MG63 (cell line): Measurements from ENCODE around the gene TSPO2. TPM values are rescaled to one million over a fixed set of nuclear protein-coding genes. Genes with fewer than 3 reads are reported as not detected.
A peak's percentile ranks its signal among the peaks of the same experiment; 100 is the strongest.

Experiments used
- DNase-seq: peaks from one replicate; pipeline ENCODE4 v3.0.0-alpha.2; 2020
- H3K27me3 ChIP-seq: fragments of 250-450 bp; sonication (Bioruptor Pico); 2 replicates; pipeline ENCODE4 v1.5.1; 2020; ENCODE audit warnings: mild to moderate bottlenecking, moderate library complexity
- H3K36me3 ChIP-seq: fragments of 250-450 bp; sonication (Bioruptor Pico); 2 replicates; pipeline ENCODE4 v1.5.1; 2020; ENCODE audit warnings: mild to moderate bottlenecking, moderate library complexity
- H3K4me3 ChIP-seq: fragments of 250-450 bp; sonication (Bioruptor Pico); 2 replicates; pipeline ENCODE4 v1.5.1; 2020; ENCODE audit warnings: mild to moderate bottlenecking, moderate library complexity
- H3K9me3 ChIP-seq: fragments of 250-450 bp; sonication (Bioruptor Pico); 2 replicates; pipeline ENCODE4 v1.5.1; 2020; ENCODE audit warnings: mild to moderate bottlenecking, moderate library complexity
- total RNA-seq: library from RNA; depleted of rRNA; stranded (reverse); fragments of >200 nt; shearing (Covaris generic); gene quantifications from 2 replicates; pipeline ENCODE4 v1.2.3, GENCODE V29; 2014; ENCODE audit warnings: low replicate concordance; rRNA removed

The TSPO2 gene
- total RNA-seq, 1 experiment from 2014 or later, result not detected

DNA sequence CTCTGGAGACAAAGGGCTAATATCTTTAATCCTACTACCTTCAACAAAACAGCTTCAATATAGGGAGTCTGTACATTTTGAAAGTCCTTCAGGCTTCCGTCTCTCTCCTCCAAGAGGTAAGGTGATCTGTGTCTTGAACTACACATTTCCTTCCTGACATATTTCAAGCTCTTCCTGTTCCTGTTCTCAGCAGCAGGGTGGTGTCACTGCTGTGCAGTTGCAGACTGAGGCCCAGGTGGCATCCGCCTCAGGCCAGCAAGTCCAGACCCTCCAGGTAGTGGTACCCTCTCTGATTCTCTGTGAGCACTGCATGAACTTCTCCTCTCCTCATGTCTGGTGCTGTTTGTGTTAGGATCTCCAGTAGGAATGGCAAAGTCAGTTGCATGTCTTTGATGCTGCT, 38.4 kb downstream of the TSPO2 start:
- Histone ChIP-seq H3K9me3 (no peaks in the 10 kb centered on the region), H3K27me3 (no peaks in the 10 kb centered on the region), H3K36me3 (peaks cover 32% of the 10 kb centered on the region), H3K4me3 (no peak overlapping the region)
- DNase-seq, result no peak

DNA sequence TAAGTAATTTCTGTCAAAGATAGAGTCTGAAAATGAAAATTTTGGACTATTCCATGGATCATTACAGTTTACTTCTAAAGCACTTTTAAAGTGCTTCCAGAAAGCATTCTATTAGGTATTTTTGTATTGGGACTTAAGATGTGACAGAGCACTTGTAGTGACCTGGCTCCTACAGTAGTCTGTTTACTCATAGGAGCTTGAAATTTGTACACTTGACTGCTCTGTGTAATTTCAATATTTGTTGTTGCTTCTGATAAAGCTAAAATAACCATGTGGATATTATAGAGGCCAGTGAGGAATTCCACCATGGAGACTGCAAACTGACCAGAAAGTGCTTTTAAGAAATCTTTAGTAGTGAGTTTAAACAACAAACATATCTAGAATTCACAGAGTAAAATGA, 40.8 kb downstream of the TSPO2 start:
- H3K4me3 ChIP-seq, result no peak overlapping the region
- no peak for DNase-seq
- no peaks in the 10 kb centered on the region for H3K9me3 ChIP-seq
- no peaks in the 10 kb centered on the region for H3K27me3 ChIP-seq
- H3K36me3 ChIP-seq, result peaks cover 35% of the 10 kb centered on the region

DNA sequence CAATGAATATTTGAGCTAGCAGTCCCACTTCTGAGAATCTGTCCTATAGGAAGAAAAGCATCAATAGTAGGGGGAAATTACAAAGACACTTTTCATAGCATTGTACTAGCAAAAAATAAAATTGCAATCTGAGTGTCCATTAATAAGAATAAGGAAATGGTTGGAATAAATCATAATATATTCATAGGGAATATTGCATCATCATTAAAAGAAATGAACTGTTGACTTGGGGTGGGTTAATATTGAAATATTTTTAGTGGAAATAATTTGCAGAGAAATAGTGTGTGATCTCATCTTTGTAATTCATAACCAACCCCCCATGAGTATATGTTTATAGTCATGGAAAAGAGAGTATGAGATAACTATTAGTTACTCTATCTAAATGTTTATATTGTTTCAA, 42.9 kb downstream of the TSPO2 start:
- no peak for DNase-seq
- Histone ChIP-seq H3K27me3 (no peaks in the 10 kb centered on the region), H3K9me3 (no peaks in the 10 kb centered on the region), H3K36me3 (peaks cover 23% of the 10 kb centered on the region), H3K4me3 (no peak overlapping the region)

DNA sequence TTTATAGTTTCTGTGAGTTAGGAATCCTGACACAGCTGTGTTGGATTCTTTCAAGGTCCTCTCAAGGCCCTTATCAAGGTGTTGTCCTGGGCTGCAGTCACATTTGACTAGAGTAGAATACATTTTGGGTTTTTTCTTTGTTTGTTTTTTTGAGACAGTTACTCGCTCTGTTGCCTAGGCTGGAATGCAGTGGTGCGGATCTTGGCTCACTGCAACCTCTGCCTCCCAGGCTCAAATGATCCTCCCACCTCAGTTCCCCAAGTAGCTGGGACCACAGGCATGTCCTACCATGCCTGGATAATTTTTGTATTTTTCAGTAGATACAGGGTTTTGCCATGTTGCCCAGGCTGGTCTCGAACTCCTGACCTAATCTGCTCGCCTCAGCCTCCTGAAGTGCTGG, 46.2 kb downstream of the TSPO2 start:
- DNase-seq, result peak; percentile 4
- Histone ChIP-seq H3K36me3 (peaks cover 39% of the 10 kb centered on the region), H3K27me3 (no peaks in the 10 kb centered on the region), H3K4me3 (no peak overlapping the region), H3K9me3 (no peaks in the 10 kb centered on the region)

DNA sequence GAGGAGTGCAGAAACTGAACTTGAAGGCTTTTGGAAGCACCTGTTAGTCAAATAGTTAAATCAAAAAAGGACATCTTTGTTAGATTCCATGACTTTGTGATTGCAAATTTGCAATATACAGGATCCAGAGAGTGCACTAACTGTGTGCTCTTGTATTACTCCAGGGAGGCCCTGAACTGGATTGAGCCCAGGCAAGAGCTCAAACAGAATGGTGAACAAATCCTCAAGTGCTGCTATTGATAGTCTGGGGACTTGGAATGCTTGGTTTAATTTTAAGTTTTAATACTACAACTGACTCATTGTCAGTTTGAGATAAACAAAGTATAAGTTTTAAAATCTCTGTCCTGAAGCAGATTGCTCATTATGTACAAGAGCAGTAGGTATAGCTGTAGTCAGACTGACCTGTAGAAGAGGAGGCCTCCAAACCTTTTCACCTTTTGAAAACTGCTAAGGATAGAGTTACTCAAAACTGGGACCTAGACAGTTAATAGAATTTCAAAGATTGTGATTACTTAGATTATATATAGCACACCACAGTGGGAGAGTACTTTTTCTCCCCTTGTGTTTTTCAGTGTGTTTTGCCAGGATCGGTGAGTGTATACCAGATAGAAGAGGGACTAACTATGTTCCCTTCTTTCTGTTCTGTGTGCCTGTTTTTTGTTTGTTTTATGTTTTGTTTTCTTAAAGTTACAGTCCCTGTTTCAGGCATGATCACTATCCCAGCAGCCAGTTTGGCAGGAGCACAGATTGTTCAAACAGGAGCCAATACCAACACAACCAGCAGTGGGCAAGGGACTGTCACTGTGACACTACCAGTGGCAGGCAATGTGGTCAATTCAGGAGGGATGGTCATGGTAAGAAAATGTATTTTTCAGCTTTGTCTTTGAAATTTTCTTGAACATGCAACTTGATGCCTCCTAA, 48.8 kb downstream of the TSPO2 start:
- H3K27me3 ChIP-seq, result no peaks in the 10 kb centered on the region
- DNase-seq, result no peak
- H3K36me3 ChIP-seq, result peaks cover 32% of the 10 kb centered on the region
- H3K4me3 ChIP-seq, result no peak overlapping the region
- no peaks in the 10 kb centered on the region for H3K9me3 ChIP-seq

DNA sequence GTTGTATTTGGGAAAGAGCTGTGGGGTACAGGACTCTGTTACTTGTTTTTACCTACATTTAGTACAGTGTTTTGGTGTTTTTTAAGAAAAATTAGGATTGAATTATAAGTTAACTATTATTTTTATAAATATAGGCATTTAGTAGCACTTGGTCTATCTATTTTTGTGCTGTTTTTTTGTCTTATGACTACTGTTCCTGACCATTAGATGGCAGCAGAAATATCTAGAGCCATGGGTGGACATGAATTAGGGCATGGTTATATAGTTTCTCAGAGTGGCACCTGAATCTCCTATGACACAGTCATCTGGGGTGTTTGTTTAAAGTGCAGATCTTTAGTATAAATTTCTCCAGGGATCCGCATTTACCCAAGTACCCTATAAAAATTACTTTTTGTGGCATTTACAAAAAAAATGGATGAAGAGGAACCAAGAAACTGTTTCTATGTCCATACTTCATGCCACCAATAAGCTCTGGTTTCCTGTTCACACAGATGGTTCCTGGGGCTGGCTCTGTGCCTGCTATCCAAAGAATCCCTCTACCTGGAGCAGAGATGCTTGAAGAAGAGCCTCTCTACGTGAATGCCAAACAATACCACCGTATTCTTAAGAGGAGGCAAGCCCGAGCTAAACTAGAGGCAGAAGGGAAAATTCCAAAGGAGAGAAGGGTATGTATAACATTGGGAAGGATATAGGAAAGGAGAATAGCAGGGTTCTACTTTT, 50.3 kb downstream of the TSPO2 start:
- DNase-seq, result no peak
- no peak overlapping the region for H3K4me3 ChIP-seq

DNA sequence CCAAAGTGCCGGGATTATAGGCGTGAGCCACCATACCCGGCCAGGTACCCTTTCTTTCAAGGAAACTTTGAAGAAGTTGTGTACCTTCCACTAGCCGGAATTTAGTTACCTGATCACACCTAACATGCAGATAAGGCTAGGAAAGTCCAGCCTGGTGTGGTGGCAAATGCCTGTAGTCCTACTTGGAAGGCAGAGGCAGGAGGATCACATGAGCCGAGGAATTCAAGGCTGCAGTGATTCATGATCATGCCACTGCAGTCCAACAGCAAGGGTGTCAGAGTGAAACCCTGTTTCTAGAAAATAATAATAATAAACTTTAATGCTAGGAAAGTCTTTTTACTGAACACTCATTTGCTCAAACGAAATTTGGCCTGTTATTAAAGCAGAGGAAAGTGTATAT, 51.5 kb downstream of the TSPO2 start:
- DNase-seq, result no peak
- no peaks in the 10 kb centered on the region for H3K27me3 ChIP-seq
- H3K36me3 ChIP-seq, result peaks cover 55% of the 10 kb centered on the region
- no peaks in the 10 kb centered on the region for H3K9me3 ChIP-seq
- H3K4me3 ChIP-seq, result no peak overlapping the region

More for the DNA sequence above, 50.3 kb downstream of the TSPO2 start:
- peaks cover 44% of the 10 kb centered on the region for H3K36me3 ChIP-seq
- H3K9me3 ChIP-seq, result no peaks in the 10 kb centered on the region
- no peaks in the 10 kb centered on the region for H3K27me3 ChIP-seq

Other genes starting within 250 kb of the TSPO2 start
- gene UNC5CL, start 3.2 kb upstream of the TSPO2 start, total RNA-seq, result 0.20 TPM in 1 of 2 replicates, not detected in the other
- gene APOBEC2, start 10.7 kb downstream of the TSPO2 start, total RNA-seq, result not detected in 2 replicates
- gene OARD1, start 29.9 kb downstream of the TSPO2 start, total RNA-seq, result 1.4 and 5.9 TPM in 2 replicates
- 20.5 and 28.1 TPM in 2 replicates for gene NFYA, start 30.5 kb downstream of the TSPO2 start, total RNA-seq
- gene TREML1, start 111.9 kb downstream of the TSPO2 start, total RNA-seq, result not detected in 2 replicates
- not detected in 2 replicates for gene TREM2, start 120.6 kb downstream of the TSPO2 start, total RNA-seq
- gene TREML2, start 158.7 kb downstream of the TSPO2 start, total RNA-seq, result not detected in 2 replicates
- gene TREML4, start 185.9 kb downstream of the TSPO2 start, total RNA-seq, result not detected in 2 replicates
- gene TREM1, start 244.2 kb downstream of the TSPO2 start, total RNA-seq, result not detected in 2 replicates